Activated CD8-positive, alpha-beta T cell treated with anti-CD3 and anti-CD28 coated beads, Interleukin-2, amount 10 ng/mL, durations not matched to agents 7 days and 5 days (primary cell): ENCODE data around the gene MAGI2. TPM values are rescaled to one million over a fixed set of nuclear protein-coding genes. Genes with fewer than 3 reads are reported as not detected.

Experiments
- ATAC-seq: fragments of 150-1000 bp; cut with Tn5 transposase; one replicate; pipeline ENCODE4 v1.10.0; 2021; ENCODE audit warnings: moderate library complexity
- CTCF ChIA-PET: fragments of 350-600 bp; sonication (Branson Sonifier 250); formaldehyde crosslinking; loops from one replicate; lab custom pipeline; 2021; ENCODE audit warnings: antibody characterized with exemption; lab: Charles Lee
- POLR2A ChIA-PET: fragments of 350-600 bp; sonication (Branson Sonifier 250); formaldehyde crosslinking; loops from one replicate; lab custom pipeline; 2021; ENCODE audit warnings: antibody characterized with exemption; lab: Charles Lee
- DNase-seq: peaks from one replicate; pipeline ENCODE4 v3.0.0-alpha.2; 2020
- H3K27ac Mint-ChIP-seq: one replicate; pipeline ENCODE4 v1.8.0; 2021; ENCODE audit warnings: mild to moderate bottlenecking, mixed read lengths
- H3K27me3 Mint-ChIP-seq: one replicate; pipeline ENCODE4 v1.8.0; 2021; ENCODE audit warnings: low read depth, mixed read lengths
- H3K36me3 Mint-ChIP-seq: one replicate; pipeline ENCODE4 v1.8.0; 2021; ENCODE audit warnings: low read depth, mixed read lengths
- H3K4me1 Mint-ChIP-seq: one replicate; pipeline ENCODE4 v1.8.0; 2021; ENCODE audit warnings: low read depth, mixed read lengths
- H3K4me3 Mint-ChIP-seq: one replicate; pipeline ENCODE4 v1.8.0; 2021; ENCODE audit warnings: mild to moderate bottlenecking, mixed read lengths
- H3K9me3 Mint-ChIP-seq: one replicate; pipeline ENCODE4 v1.8.0; 2022; ENCODE audit warnings: mixed read lengths; ENCODE audit not compliant: insufficient read depth
- total RNA-seq, 2 experiments: library from RNA; stranded (reverse); gene quantifications; one replicate each; pipeline ENCODE4 v1.2.3, GENCODE V29; 2021

The MAGI2 gene
- total RNA-seq, 2 experiments from 2014 or later = 0.05 TPM; not detected in 1

- Mint-ChIP-seq H3K4me1 (no peaks in the 10 kb centered on the region), H3K36me3 (no peaks in the 10 kb centered on the region), H3K4me3 (no peak overlapping the region), H3K9me3 (no peaks in the 10 kb centered on the region), H3K27ac (no peak overlapping the region), H3K27me3 (no peaks in the 10 kb centered on the region)
- POLR2A ChIA-PET = no interaction called here
- ATAC-seq (no peak), DNase-seq (no peak)
- CTCF ChIA-PET = no interaction called here
These were observed 954.2 kb downstream of the MAGI2 start for GRCh38 chr7:78499283-78499682.

GRCh38 chr7:78497728-78498427, 955.6 kb downstream of the MAGI2 start:
- DNase-seq (no peak), ATAC-seq (no peak)
- Mint-ChIP-seq H3K4me3 (no peak overlapping the region), H3K4me1 (no peaks in the 10 kb centered on the region), H3K36me3 (no peaks in the 10 kb centered on the region), H3K9me3 (no peaks in the 10 kb centered on the region), H3K27ac (no peak overlapping the region), H3K27me3 (no peaks in the 10 kb centered on the region)
- ChIA-PET POLR2A (no interaction called here), CTCF (no interaction called here)

DNA sequence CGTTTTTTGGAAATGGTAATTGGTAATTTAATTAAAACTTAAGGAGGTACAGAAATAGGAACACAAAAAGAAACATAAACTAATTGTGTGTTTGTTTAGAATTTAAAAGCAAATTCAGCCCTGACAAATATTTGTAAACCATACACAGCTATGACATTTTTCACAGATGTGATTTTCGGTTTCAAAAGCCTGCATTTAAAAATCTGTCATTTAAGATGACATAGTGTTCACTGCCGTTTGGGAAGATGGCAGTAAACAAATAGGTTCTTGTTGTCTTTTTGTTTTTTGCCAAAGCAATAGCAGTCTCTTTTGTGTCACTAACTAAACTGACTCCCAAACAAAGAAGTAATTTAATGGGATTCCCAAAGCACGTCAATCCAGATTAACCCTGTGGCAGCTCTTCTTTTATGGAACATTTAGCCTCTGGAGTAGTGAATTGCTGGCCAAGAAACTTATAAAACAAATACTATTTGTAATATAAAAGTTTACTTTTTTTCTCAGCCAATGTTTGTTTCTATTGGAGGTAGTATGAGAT, 957.3 kb downstream of the MAGI2 start:
- DNase-seq = no peak
- Mint-ChIP-seq H3K4me1 (no peaks in the 10 kb centered on the region), H3K27me3 (no peaks in the 10 kb centered on the region), H3K4me3 (no peak overlapping the region), H3K36me3 (no peaks in the 10 kb centered on the region), H3K9me3 (no peaks in the 10 kb centered on the region), H3K27ac (no peak overlapping the region)
- CTCF ChIA-PET = no interaction called here
- no peak for ATAC-seq
- POLR2A ChIA-PET = no interaction called here

GRCh38 chr7:78493401-78493800, 960.1 kb downstream of the MAGI2 start:
- ATAC-seq = no peak
- Mint-ChIP-seq H3K27ac (no peak overlapping the region), H3K4me3 (no peak overlapping the region), H3K36me3 (no peaks in the 10 kb centered on the region), H3K9me3 (no peaks in the 10 kb centered on the region), H3K4me1 (no peaks in the 10 kb centered on the region), H3K27me3 (no peaks in the 10 kb centered on the region)
- POLR2A ChIA-PET = interaction anchor here (0.6 kb wide), 1 partner anchor 22 kb away, joined by 3 read pairs; no protein-coding TSS in a partner anchor
- CTCF ChIA-PET = no interaction called here
- no peak for DNase-seq

GRCh38 chr7:78492146-78492545, 961.3 kb downstream of the MAGI2 start:
- H3K4me1 Mint-ChIP-seq = no peaks in the 10 kb centered on the region
- CTCF ChIA-PET = no interaction called here

DNA sequence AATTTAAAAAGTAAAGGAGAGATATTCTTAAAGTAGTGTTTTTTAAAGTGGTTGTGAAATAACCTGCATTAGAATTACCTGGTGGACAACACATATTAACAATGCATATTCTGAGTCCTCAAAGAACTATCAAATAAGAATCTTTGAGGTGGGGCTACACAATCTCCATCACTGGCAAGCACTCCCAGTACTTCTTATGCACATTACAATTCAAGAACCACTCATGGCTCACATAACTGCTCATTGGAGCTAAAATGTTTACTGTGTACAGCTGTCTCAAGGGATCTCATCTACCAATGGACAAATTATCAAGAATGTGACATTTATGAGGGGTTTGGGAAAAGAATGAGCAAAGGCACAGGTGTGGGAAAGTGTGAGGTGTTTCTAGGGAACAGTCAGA, 962.9 kb downstream of the MAGI2 start:
- no peaks in the 10 kb centered on the region for H3K36me3 Mint-ChIP-seq
- H3K27ac Mint-ChIP-seq = no peak overlapping the region
- H3K9me3 Mint-ChIP-seq = no peaks in the 10 kb centered on the region
- ATAC-seq = no peak
- H3K27me3 Mint-ChIP-seq = no peaks in the 10 kb centered on the region
- CTCF ChIA-PET = no interaction called here
- H3K4me1 Mint-ChIP-seq = no peaks in the 10 kb centered on the region
- H3K4me3 Mint-ChIP-seq = no peak overlapping the region
- DNase-seq = no peak
- POLR2A ChIA-PET = no interaction called here

More at GRCh38 chr7:78492146-78492545, 961.3 kb downstream of the MAGI2 start:
- H3K27me3 Mint-ChIP-seq = no peaks in the 10 kb centered on the region
- no peaks in the 10 kb centered on the region for H3K9me3 Mint-ChIP-seq
- no peak overlapping the region for H3K27ac Mint-ChIP-seq
- H3K36me3 Mint-ChIP-seq = no peaks in the 10 kb centered on the region
- H3K4me3 Mint-ChIP-seq = no peak overlapping the region
- ATAC-seq (no peak), DNase-seq (no peak)
- POLR2A ChIA-PET = no interaction called here

DNA sequence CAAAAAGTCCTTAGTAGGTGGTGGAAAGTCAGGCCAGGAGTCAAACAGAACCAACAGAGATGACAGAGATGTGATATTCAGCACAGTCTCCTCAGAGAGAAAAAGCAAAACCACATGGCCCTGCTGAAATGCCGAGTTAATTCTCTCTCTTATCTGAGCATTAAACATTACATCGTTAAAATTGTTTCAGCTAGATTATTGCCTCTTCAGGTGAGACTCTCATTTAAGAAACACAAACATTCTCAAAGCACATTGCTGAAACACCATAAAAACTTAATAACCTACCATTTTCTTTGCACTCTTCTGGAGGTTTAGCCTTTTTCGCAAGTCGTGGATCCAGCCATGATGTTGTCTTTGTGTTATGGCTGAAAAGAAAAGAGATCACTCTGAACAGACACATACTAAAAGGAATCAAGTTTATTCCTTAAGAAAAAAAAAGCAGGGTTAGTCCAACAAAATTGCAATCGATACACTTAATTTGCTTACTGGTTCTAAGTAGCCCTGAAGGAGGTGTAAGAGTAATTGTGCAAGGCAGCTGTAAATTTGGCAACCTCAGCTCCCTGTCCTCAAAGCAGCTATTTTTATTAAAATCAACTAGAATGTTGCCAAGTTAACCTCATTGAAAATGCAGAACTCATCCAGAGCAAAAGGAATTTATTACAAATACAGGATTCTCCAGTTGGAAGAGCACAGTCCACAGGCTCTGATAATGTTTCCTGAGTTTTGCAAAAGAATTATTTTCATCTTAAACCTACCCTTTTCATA, 963.8 kb downstream of the MAGI2 start:
- DNase-seq (no peak), ATAC-seq (no peak)
- Mint-ChIP-seq H3K4me3 (no peak overlapping the region), H3K36me3 (no peaks in the 10 kb centered on the region), H3K27me3 (no peaks in the 10 kb centered on the region), H3K4me1 (no peaks in the 10 kb centered on the region), H3K9me3 (no peaks in the 10 kb centered on the region), H3K27ac (no peak overlapping the region)
- ChIA-PET POLR2A (no interaction called here), CTCF (no interaction called here)

DNA sequence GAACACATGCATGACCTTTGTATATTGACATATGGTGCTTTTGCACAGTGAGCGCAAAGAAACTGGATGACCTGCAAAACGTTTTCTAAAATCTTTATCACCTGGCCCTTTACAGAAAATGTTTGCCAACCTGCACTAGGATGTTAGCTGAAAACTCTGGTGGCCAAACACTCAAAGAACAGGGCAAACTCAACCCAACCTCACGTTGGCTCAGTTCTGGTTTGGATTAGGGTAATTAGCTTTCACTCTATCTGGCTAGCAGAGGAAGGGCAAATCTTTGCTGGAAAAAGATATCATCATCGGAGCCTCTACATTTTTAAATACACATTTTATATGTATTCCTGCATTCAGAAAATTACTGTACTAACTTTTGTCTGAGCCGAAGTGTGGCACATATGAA, 966.0 kb downstream of the MAGI2 start:
- no peaks in the 10 kb centered on the region for H3K36me3 Mint-ChIP-seq
- no peak for ATAC-seq
- no peaks in the 10 kb centered on the region for H3K27me3 Mint-ChIP-seq
- H3K4me1 Mint-ChIP-seq = no peaks in the 10 kb centered on the region
- H3K27ac Mint-ChIP-seq = no peak overlapping the region
- ChIA-PET POLR2A (no interaction called here), CTCF (no interaction called here)
- no peaks in the 10 kb centered on the region for H3K9me3 Mint-ChIP-seq
- H3K4me3 Mint-ChIP-seq = no peak overlapping the region
- DNase-seq = no peak

- no peaks in the 10 kb centered on the region for H3K9me3 Mint-ChIP-seq
- POLR2A ChIA-PET = no interaction called here
These were observed 974.1 kb downstream of the MAGI2 start for GRCh38 chr7:78479348-78479747.

GRCh38 chr7:78476851-78477405, 976.5 kb downstream of the MAGI2 start:
- ATAC-seq = no peak
- H3K4me1 Mint-ChIP-seq = no peaks in the 10 kb centered on the region
- CTCF ChIA-PET = no interaction called here
- H3K27ac Mint-ChIP-seq = no peak overlapping the region
- H3K9me3 Mint-ChIP-seq = no peaks in the 10 kb centered on the region
- POLR2A ChIA-PET = no interaction called here
- no peaks in the 10 kb centered on the region for H3K27me3 Mint-ChIP-seq
- H3K4me3 Mint-ChIP-seq = no peak overlapping the region
- no peaks in the 10 kb centered on the region for H3K36me3 Mint-ChIP-seq
- DNase-seq = no peak

More at GRCh38 chr7:78479348-78479747, 974.1 kb downstream of the MAGI2 start:
- no peak overlapping the region for H3K4me3 Mint-ChIP-seq
- no peaks in the 10 kb centered on the region for H3K4me1 Mint-ChIP-seq
- CTCF ChIA-PET = no interaction called here
- H3K36me3 Mint-ChIP-seq = no peaks in the 10 kb centered on the region
- ATAC-seq (no peak), DNase-seq (no peak)
- H3K27me3 Mint-ChIP-seq = no peaks in the 10 kb centered on the region
- no peak overlapping the region for H3K27ac Mint-ChIP-seq

DNA sequence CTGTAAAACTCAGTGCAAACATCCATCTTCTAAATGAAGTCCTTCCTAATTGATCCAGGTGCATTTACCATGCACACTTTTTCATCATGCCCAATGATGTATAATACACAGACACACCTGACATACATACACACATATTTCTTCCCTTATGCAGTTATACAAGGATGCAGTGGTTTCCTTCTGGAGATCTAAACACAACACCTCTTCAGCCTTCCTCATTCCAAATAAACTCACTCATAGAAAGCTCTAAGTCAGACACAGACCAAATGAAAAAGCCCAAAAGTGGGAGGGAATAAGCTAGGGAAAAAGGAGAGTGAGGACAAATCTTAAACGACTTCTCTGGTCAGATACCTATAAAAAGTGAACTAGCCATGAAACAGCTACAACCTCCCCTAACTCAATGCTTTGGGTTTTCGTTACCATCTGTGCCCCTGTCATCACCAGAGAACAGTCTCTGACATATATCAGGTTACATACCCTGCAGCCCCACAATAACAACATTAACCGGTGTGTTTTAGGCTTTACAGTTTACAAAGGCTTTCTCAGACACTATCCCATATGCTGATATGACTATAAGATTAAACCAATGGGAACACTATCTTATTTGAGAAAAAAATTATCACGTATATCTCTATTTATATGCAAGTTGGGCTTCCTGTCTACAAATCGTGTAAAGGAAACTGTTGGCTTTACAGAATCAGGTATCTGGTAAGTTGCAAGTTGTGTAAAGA, 979.7 kb downstream of the MAGI2 start:
- no peaks in the 10 kb centered on the region for H3K9me3 Mint-ChIP-seq
- CTCF ChIA-PET = interaction anchor here (0.6 kb wide), 1 partner anchor 1768 kb away, joined by 3 read pairs; no protein-coding TSS in a partner anchor
- ATAC-seq = no peak

More for the DNA sequence above, 979.7 kb downstream of the MAGI2 start:
- DNase-seq = no peak
- no peaks in the 10 kb centered on the region for H3K36me3 Mint-ChIP-seq
- H3K27me3 Mint-ChIP-seq = no peaks in the 10 kb centered on the region
- H3K4me3 Mint-ChIP-seq = no peak overlapping the region
- POLR2A ChIA-PET = no interaction called here
- no peaks in the 10 kb centered on the region for H3K4me1 Mint-ChIP-seq
- no peak overlapping the region for H3K27ac Mint-ChIP-seq
